Measurements from ENCODE around the gene VSNL1.

VSNL1 gene

GRCh38 chr2:17636257-17636656 is 95.8 kb downstream of the VSNL1 start:
- TF ChIP-seq CTCF (IDR thresholded peaks at IDR 0.05; ENCODE audit: control insufficient read depth, extremely low read depth, insufficient read depth) = no peak
- no peak overlapping the region for H3K4me3 ChIP-seq (ENCODE audit: low read depth, low read length)
- no peak for DNase-seq (ENCODE audit: low read depth)

DNA sequence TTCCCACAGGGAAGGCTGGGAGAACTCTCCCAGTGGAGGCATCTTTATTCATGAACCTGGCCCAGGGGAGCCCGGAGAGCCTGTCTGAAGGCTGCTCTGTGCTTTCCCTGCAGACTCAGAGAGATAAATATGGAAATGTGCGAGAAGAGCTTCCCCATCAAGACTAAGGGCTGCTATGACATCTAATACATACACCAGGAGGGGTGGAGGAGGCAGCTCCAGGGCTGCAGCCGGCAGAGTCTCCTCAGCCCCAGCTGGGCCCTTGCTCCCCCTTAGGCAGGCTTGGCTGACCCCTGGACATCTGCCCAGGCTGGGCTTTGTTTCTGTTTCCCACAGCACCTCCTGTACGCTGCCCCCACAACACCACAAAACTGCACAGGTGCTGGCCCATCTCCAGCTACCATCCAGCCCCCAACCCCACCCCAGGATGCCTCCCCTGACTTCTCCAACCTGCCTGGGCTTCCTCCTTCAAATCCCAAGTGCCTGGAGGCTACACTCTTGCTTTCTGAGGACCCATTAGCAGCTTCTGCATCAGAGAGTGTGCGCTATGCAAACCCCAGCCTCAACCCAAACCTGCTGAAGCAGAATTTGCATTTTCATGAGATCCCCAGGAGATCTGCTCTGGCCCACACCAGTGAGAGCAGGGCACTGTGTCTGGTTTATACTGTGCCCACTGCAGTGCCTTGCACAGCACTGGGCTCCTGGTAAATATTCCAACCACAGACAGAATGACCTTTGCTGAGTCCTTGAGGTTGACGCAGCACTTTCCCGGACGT is 96.8 kb downstream of the VSNL1 start:
- H3K4me3 ChIP-seq (ENCODE audit: low read depth, low read length) = no peak overlapping the region
- TF ChIP-seq CTCF (IDR thresholded peaks at IDR 0.05; ENCODE audit: control insufficient read depth, extremely low read depth, insufficient read depth) = no peak
- no peak for DNase-seq (ENCODE audit: low read depth)

DNA sequence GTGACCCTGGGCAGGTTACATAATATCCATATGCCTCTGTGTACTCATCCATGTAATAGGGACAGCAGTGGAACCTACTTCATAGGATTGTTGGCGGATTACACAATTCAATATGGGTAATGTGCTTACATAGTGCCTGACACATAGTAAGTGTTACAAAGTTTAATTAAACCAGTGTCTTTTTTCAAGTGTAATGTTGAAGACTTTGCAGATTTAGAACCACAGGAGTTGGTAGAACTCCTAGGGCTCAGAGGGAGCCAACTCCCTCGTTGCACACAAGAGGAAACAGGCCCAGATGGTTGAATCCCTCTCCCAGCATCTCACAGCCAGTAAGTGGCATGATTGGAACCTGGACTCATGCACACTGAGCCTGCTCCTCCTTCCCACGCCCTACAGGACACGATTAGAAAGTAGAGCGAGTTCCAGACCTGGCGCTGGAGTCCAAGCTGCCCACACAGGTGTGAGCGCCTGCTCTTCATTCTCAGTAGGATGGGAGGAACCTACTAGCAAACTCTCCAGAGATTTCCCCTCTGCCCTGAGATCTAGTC is 97.8 kb downstream of the VSNL1 start:
- H3K4me3 ChIP-seq (ENCODE audit: low read depth, low read length) = no peak overlapping the region
- DNase-seq (ENCODE audit: low read depth) = no peak
- no peak for TF ChIP-seq CTCF (IDR thresholded peaks at IDR 0.05; ENCODE audit: control insufficient read depth, extremely low read depth, insufficient read depth)

- no peak overlapping the region for H3K4me3 ChIP-seq (ENCODE audit: low read depth, low read length)
- DNase-seq (ENCODE audit: low read depth) = no peak
- no peak for TF ChIP-seq CTCF (IDR thresholded peaks at IDR 0.05; ENCODE audit: control insufficient read depth, extremely low read depth, insufficient read depth)
These were observed 99.9 kb downstream of the VSNL1 start for GRCh38 chr2:17640406-17640805.

GRCh38 chr2:17643031-17643615 is 102.6 kb downstream of the VSNL1 start:
- no peak overlapping the region for H3K4me3 ChIP-seq (ENCODE audit: low read depth, low read length)
- no peak for TF ChIP-seq CTCF (IDR thresholded peaks at IDR 0.05; ENCODE audit: control insufficient read depth, extremely low read depth, insufficient read depth)
- no peak for DNase-seq (ENCODE audit: low read depth)

GRCh38 chr2:17644997-17645720 is 104.7 kb downstream of the VSNL1 start:
- H3K4me3 ChIP-seq (ENCODE audit: low read depth, low read length) = no peak overlapping the region
- DNase-seq (ENCODE audit: low read depth) = no peak
- TF ChIP-seq CTCF (IDR thresholded peaks at IDR 0.05; ENCODE audit: control insufficient read depth, extremely low read depth, insufficient read depth) = no peak

Measured in LNCaP clone FGC (cell line).